Measurements from ENCODE around the gene ADAM10.

The ADAM10 gene

DNA sequence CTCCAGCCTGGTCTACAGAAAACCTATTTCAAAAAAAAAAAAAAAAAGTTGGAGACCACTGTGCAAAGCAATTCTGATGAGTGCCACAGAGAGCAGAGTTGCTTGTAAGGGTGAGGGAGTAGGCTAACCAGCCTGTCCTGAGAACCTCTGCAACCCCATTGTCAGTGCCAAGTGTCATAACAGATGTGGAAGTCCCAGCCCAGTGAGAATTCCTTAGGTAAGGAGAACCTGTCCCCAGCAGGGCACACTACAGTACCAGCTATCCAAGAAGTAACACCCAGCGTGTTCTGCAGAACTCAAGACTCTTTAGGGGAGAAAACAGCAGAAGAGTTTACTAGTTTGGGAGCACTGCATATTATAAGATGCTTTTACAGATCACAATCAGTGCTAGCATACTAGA is 161.4 kb downstream of the ADAM10 start:
- Histone ChIP-seq H3K4me2 (ENCODE audit: low read depth, low read length, poor library complexity, severe bottlenecking) (no peak overlapping the region), H3K79me2 (ENCODE audit: insufficient read depth, low read length) (no peaks in the 10 kb centered on the region), H2AFZ (ENCODE audit: low read length) (no peak overlapping the region), H3K27me3 (ENCODE audit: insufficient read depth, low read length, poor library complexity, severe bottlenecking) (no peaks in the 10 kb centered on the region), H3K4me1 (ENCODE audit: insufficient read depth, low read length, poor library complexity, severe bottlenecking) (peaks cover 23% of the 10 kb centered on the region), H3K9me3 (ENCODE audit: insufficient read depth, low read depth, low read length) (no peaks in the 10 kb centered on the region; the same call in 1 of the 2 replicates), H3K9me2 (replicated peaks; ENCODE audit: low read depth, low read length) (no peaks in the 10 kb centered on the region), H3F3A (ENCODE audit: low read depth) (0 out of 2 replicates have a peak, but pooled peaks cover 4% of the 10 kb centered on the region), H4K20me1 (ENCODE audit: insufficient read depth, low read length, poor library complexity, severe bottlenecking) (no peaks in the 10 kb centered on the region), H3K9ac (ENCODE audit: low read depth, low read length, poor library complexity, severe bottlenecking) (no peak overlapping the region), H3K4me3 (ENCODE audit: low read length, poor library complexity, severe bottlenecking) (no peak overlapping the region), H3K36me3 (ENCODE audit: insufficient read depth, low read length) (no peaks in the 10 kb centered on the region)
- TF ChIP-seq, protein P1, sequence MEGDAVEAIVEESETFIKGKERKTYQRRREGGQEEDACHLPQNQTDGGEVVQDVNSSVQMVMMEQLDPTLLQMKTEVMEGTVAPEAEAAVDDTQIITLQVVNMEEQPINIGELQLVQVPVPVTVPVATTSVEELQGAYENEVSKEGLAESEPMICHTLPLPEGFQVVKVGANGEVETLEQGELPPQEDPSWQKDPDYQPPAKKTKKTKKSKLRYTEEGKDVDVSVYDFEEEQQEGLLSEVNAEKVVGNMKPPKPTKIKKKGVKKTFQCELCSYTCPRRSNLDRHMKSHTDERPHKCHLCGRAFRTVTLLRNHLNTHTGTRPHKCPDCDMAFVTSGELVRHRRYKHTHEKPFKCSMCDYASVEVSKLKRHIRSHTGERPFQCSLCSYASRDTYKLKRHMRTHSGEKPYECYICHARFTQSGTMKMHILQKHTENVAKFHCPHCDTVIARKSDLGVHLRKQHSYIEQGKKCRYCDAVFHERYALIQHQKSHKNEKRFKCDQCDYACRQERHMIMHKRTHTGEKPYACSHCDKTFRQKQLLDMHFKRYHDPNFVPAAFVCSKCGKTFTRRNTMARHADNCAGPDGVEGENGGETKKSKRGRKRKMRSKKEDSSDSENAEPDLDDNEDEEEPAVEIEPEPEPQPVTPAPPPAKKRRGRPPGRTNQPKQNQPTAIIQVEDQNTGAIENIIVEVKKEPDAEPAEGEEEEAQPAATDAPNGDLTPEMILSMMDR (conservative IDR thresholded peaks at IDR 0.05; ENCODE audit: low read length) = no peak
- TF ChIP-seq EZH2phosphoT487 (IDR thresholded peaks at IDR 0.05; ENCODE audit: borderline replicate concordance) = no peak

DNA sequence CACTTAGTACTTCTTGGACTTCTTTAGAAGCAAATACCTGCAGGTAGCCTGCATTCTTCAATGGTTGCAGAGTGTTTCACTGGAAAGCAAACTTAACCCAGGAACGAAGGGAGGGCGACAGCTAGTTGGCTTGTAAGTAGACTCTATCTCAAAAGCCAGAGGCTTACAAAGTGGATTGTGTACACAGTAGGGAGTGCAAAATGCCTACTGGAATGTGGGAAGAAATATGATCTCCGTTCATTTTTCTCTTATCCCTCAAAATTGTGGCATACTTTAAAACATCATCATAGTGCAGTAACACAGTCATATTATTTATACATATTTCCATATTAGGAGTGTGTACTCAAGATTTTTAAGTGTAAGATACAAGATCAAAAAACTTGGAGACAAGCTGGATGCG is 162.0 kb downstream of the ADAM10 start:
- Histone ChIP-seq H3K9me3 (ENCODE audit: insufficient read depth, low read depth, low read length) (peaks cover 5% of the 10 kb centered on the region; the same call in 1 of the 2 replicates), H3K79me2 (ENCODE audit: insufficient read depth, low read length) (no peaks in the 10 kb centered on the region), H4K20me1 (ENCODE audit: insufficient read depth, low read length, poor library complexity, severe bottlenecking) (no peaks in the 10 kb centered on the region), H3K27me3 (ENCODE audit: insufficient read depth, low read length, poor library complexity, severe bottlenecking) (no peaks in the 10 kb centered on the region), H3K9ac (ENCODE audit: low read depth, low read length, poor library complexity, severe bottlenecking) (no peak overlapping the region), H2AFZ (ENCODE audit: low read length) (no peak overlapping the region), H3K36me3 (ENCODE audit: insufficient read depth, low read length) (no peaks in the 10 kb centered on the region), H3F3A (ENCODE audit: low read depth) (0 out of 2 replicates have a peak, but pooled peaks cover 4% of the 10 kb centered on the region), H3K4me2 (ENCODE audit: low read depth, low read length, poor library complexity, severe bottlenecking) (no peak overlapping the region), H3K4me3 (ENCODE audit: low read length, poor library complexity, severe bottlenecking) (no peak overlapping the region), H3K4me1 (ENCODE audit: insufficient read depth, low read length, poor library complexity, severe bottlenecking) (peaks cover 23% of the 10 kb centered on the region), H3K9me2 (replicated peaks; ENCODE audit: low read depth, low read length) (no peaks in the 10 kb centered on the region)
- TF ChIP-seq, protein P1 (conservative IDR thresholded peaks at IDR 0.05; ENCODE audit: low read length) = no peak
- TF ChIP-seq EZH2phosphoT487 (IDR thresholded peaks at IDR 0.05; ENCODE audit: borderline replicate concordance) = no peak

DNA sequence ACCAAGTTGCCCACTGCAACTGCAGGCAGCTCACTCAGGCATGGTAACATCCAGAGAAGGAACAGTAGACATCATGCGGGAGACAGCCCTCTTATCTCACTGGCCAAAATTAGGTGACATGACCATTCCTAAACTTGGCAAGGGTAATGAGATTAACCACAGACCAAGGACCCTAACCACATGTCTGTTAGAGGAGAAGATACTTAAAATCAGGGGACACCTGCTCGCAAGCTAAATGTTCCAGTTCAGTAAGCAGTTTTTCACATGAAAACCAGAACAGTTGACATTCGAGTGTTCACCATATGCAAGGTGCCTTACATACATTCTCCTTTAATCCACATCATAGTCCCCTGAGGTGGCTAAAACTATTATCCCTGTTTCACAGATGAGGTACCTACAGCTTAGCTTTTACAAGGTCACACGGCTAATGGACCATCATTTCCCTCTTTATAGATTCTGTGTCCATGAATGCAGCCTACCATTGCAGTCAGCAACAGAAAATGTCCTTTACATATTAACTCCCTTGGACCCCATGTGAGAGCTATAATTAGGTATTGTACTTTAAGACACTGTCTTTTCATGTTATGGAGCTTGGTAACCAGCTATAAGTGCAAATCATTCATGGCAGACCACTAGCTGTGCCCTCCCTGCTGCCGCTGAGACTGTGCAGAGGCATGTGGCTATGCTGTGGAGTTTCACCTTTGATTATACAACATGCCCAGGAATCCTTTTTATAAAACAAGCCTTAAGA is 163.6 kb downstream of the ADAM10 start:
- Histone ChIP-seq H3K79me2 (ENCODE audit: insufficient read depth, low read length) (no peaks in the 10 kb centered on the region), H4K20me1 (ENCODE audit: insufficient read depth, low read length, poor library complexity, severe bottlenecking) (no peaks in the 10 kb centered on the region), H3K36me3 (ENCODE audit: insufficient read depth, low read length) (no peaks in the 10 kb centered on the region), H3K4me2 (ENCODE audit: low read depth, low read length, poor library complexity, severe bottlenecking) (peak overlapping the region; percentile 67), H3K9me2 (replicated peaks; ENCODE audit: low read depth, low read length) (no peaks in the 10 kb centered on the region), H3K27me3 (ENCODE audit: insufficient read depth, low read length, poor library complexity, severe bottlenecking) (no peaks in the 10 kb centered on the region), H2AFZ (ENCODE audit: low read length) (peak overlapping the region; percentile 29; the same call in 1 of the 2 replicates), H3K4me1 (ENCODE audit: insufficient read depth, low read length, poor library complexity, severe bottlenecking) (peaks cover 23% of the 10 kb centered on the region), H3K9me3 (ENCODE audit: insufficient read depth, low read depth, low read length) (peaks cover 5% of the 10 kb centered on the region; the same call in 1 of the 2 replicates), H3K4me3 (ENCODE audit: low read length, poor library complexity, severe bottlenecking) (peak overlapping the region; percentile 44), H3F3A (ENCODE audit: low read depth) (0 out of 2 replicates have a peak, but pooled peaks cover 4% of the 10 kb centered on the region), H3K9ac (ENCODE audit: low read depth, low read length, poor library complexity, severe bottlenecking) (peak overlapping the region; percentile 36)
- TF ChIP-seq EZH2phosphoT487 (IDR thresholded peaks at IDR 0.05; ENCODE audit: borderline replicate concordance) = no peak
- TF ChIP-seq, protein P1 (conservative IDR thresholded peaks at IDR 0.05; ENCODE audit: low read length) = no peak

All from Loucy (cell line).